SHP77 (cell line): ENCODE measurements around the gene MPL.
"Not testable (repeated sequence)": the region's sequence is repeated elsewhere in the genome, so short reads cannot be mapped to it uniquely, and the experiment has no call there.

ENCODE experiments used
- DNase-seq, 2 experiments: peaks; one replicate each; lab custom pipeline; 2025; lab: John Stamatoyannopoulos, UW

MPL gene

GRCh38 chr1:43379476-43379875, 41.9 kb downstream of the MPL start:
- no peak for DNase-seq

- no peak for DNase-seq
These were observed 44.0 kb downstream of the MPL start for GRCh38 chr1:43381612-43382011.

GRCh38 chr1:43382027-43382779, 44.6 kb downstream of the MPL start:
- no peak for DNase-seq

GRCh38 chr1:43383449-43383848, 45.8 kb downstream of the MPL start:
- DNase-seq = no peak

GRCh38 chr1:43386676-43387075, 49.1 kb downstream of the MPL start:
- no peak for DNase-seq

- no peak for DNase-seq
These were observed 50.5 kb downstream of the MPL start for GRCh38 chr1:43387976-43388599.

GRCh38 chr1:43388613-43389012, 51.0 kb downstream of the MPL start:
- no peak for DNase-seq

- DNase-seq = peak; percentile 87 to 93
These were observed 52.0 kb downstream of the MPL start, which contains the start of the genes MED8 and SZT2 for GRCh38 chr1:43389326-43390313. Gene MED8, minus strand, starts transcription at chr1:43389800. Its CDS starts 36 bp downstream, at chr1:43389764. Gene SZT2, plus strand, starts transcription at chr1:43389899. Its CDS starts 70 bp downstream, at chr1:43389969.

- no peak for DNase-seq
These were observed 55.1 kb downstream of the MPL start for GRCh38 chr1:43392702-43393101.

- DNase-seq = no peak
These were observed 57.9 kb downstream of the MPL start for GRCh38 chr1:43395523-43395922.

- no peak for DNase-seq
These were observed 58.4 kb downstream of the MPL start for GRCh38 chr1:43396059-43396458.

GRCh38 chr1:43398227-43398626, 60.6 kb downstream of the MPL start:
- DNase-seq = no peak

GRCh38 chr1:43400441-43400840, 62.8 kb downstream of the MPL start:
- DNase-seq = not testable (repeated sequence)

GRCh38 chr1:43402089-43402865, 64.7 kb downstream of the MPL start:
- no peak for DNase-seq
